ENCODE measurements around the gene CACYBP. TPM values are rescaled to one million over a fixed set of nuclear protein-coding genes. Genes with fewer than 3 reads are reported as not detected.

CACYBP gene
- polyA plus RNA-seq, 1 donor from 2014 or later, result 484 TPM

GRCh38 chr1:174956086-174956485 is 43.7 kb upstream of the CACYBP start:
- no peaks in the 10 kb centered on the region for H3F3A ChIP-seq (ENCODE audit: insufficient read depth, low read length, poor library complexity, severe bottlenecking)
- TF ChIP-seq EZH2 (IDR thresholded peaks at IDR 0.05; ENCODE audit: borderline replicate concordance, insufficient read depth, low read length, poor library complexity, severe bottlenecking) (no peak), RAD21 (conservative IDR thresholded peaks at IDR 0.05) (no peak), POLR2AphosphoS5 (IDR thresholded peaks at IDR 0.05) (no peak), TAF1 (IDR thresholded peaks at IDR 0.05; ENCODE audit: low read depth) (no peak), MXI1 (conservative IDR thresholded peaks at IDR 0.05; ENCODE audit: poor library complexity, severe bottlenecking) (no peak), EP300 (conservative IDR thresholded peaks at IDR 0.05; ENCODE audit: poor library complexity, severe bottlenecking) (no peak), SMC3 (conservative IDR thresholded peaks at IDR 0.05; ENCODE audit: poor library complexity) (no peak), REST (IDR thresholded peaks at IDR 0.05; ENCODE audit: borderline replicate concordance) (no peak)
- no peaks in the 10 kb centered on the region for H3K9me2 ChIP-seq (ENCODE audit: insufficient read depth, low read length)
- H3K9me3 ChIP-seq (ENCODE audit: low read length), result no peaks in the 10 kb centered on the region
- H3K9ac ChIP-seq (ENCODE audit: low read length), result no peak overlapping the region
- no peak overlapping the region for H3K4me2 ChIP-seq (ENCODE audit: low read length)
- H3K4me3 ChIP-seq (ENCODE audit: low read length), result no peak overlapping the region
- H3K36me3 ChIP-seq (ENCODE audit: insufficient read depth, low read length), result no peaks in the 10 kb centered on the region
- no peak overlapping the region for H2AFZ ChIP-seq (ENCODE audit: low read depth, low read length)
- no peaks in the 10 kb centered on the region for H4K20me1 ChIP-seq (ENCODE audit: insufficient read depth)
- H3K79me2 ChIP-seq (replicated peaks; ENCODE audit: insufficient read depth, low read length), result no peaks in the 10 kb centered on the region
- H3K27me3 ChIP-seq (ENCODE audit: insufficient read depth, low read depth, low read length), result no peaks in the 10 kb centered on the region
- no peak overlapping the region for H3K27ac ChIP-seq (ENCODE audit: low read length)

- H3F3A ChIP-seq (ENCODE audit: insufficient read depth, low read length, poor library complexity, severe bottlenecking), result no peaks in the 10 kb centered on the region
- H3K79me2 ChIP-seq (replicated peaks; ENCODE audit: insufficient read depth, low read length), result no peaks in the 10 kb centered on the region
- H2AFZ ChIP-seq (ENCODE audit: low read depth, low read length), result no peak overlapping the region
- no peak overlapping the region for H3K9ac ChIP-seq (ENCODE audit: low read length)
- H3K9me3 ChIP-seq (ENCODE audit: low read length), result no peaks in the 10 kb centered on the region
- no peaks in the 10 kb centered on the region for H3K36me3 ChIP-seq (ENCODE audit: insufficient read depth, low read length)
- H3K27ac ChIP-seq (ENCODE audit: low read length), result no peak overlapping the region
- H3K9me2 ChIP-seq (ENCODE audit: insufficient read depth, low read length), result no peaks in the 10 kb centered on the region
- H3K27me3 ChIP-seq (ENCODE audit: insufficient read depth, low read depth, low read length), result no peaks in the 10 kb centered on the region
- H3K4me3 ChIP-seq (ENCODE audit: low read length), result no peak overlapping the region
- no peak overlapping the region for H3K4me2 ChIP-seq (ENCODE audit: low read length)
- no peaks in the 10 kb centered on the region for H4K20me1 ChIP-seq (ENCODE audit: insufficient read depth)
- TF ChIP-seq EZH2 (IDR thresholded peaks at IDR 0.05; ENCODE audit: borderline replicate concordance, insufficient read depth, low read length, poor library complexity, severe bottlenecking) (no peak), POLR2AphosphoS5 (IDR thresholded peaks at IDR 0.05) (no peak), TAF1 (IDR thresholded peaks at IDR 0.05; ENCODE audit: low read depth) (no peak), MXI1 (conservative IDR thresholded peaks at IDR 0.05; ENCODE audit: poor library complexity, severe bottlenecking) (no peak), REST (IDR thresholded peaks at IDR 0.05; ENCODE audit: borderline replicate concordance) (no peak), SMC3 (conservative IDR thresholded peaks at IDR 0.05; ENCODE audit: poor library complexity) (no peak)
These were observed 42.8 kb upstream of the CACYBP start for GRCh38 chr1:174956976-174957375.

All from neural cell (in vitro differentiated cells).